Skin of body (tissue), 2 donors: ENCODE measurements around the gene SFMBT2. TPM values are rescaled to one million over a fixed set of nuclear protein-coding genes. Genes with fewer than 3 reads are reported as not detected.
"Not testable (repeated sequence)": the region's sequence is repeated elsewhere in the genome, so short reads cannot be mapped to it uniquely, and the experiment has no call there.

Experiments
- DNase-seq: peaks from one replicate; lab custom pipeline; 2025; lab: John Stamatoyannopoulos, UW
- total RNA-seq: library from RNA; depleted of rRNA; stranded (reverse); fragments of >200 nt; gene quantifications from one replicate; pipeline ENCODE4 v1.2.3, GENCODE V29; 2014

The SFMBT2 gene
- total RNA-seq, 1 donor from 2014 or later = 5.8 TPM

DNA sequence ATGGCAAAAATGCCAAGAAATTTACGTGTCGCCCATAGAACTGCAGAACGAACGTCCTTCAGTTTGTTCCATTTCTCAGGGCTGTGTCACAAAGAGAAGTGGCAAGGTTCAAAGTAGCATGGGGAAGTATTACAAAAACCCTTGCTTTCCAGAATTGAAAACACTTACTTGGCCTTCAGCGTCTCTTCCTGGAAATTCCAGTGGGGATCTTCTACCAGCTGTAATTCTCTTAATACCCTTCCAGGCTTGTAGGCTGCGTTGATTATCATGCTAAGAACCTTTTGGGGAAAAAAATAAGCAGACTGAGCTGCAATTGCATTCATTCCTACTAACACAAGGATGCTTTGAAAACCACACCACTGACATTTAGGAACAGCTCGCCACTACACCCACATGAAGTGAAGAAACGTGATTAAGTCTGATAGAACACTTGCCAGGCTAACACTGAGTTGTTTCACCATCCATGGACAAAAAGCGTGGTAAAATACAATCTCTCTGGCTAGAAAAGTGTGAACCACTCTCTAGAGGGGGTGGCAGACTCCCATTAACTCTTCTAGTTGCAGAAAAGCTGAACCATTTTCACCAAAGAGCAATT, 222.3 kb downstream of the SFMBT2 start:
- DNase-seq = no peak

- DNase-seq = no peak
Observed at GRCh38 chr10:7186387-7187018, 224.3 kb downstream of the SFMBT2 start.

GRCh38 chr10:7185367-7185690, 225.5 kb downstream of the SFMBT2 start:
- no peak for DNase-seq

DNA sequence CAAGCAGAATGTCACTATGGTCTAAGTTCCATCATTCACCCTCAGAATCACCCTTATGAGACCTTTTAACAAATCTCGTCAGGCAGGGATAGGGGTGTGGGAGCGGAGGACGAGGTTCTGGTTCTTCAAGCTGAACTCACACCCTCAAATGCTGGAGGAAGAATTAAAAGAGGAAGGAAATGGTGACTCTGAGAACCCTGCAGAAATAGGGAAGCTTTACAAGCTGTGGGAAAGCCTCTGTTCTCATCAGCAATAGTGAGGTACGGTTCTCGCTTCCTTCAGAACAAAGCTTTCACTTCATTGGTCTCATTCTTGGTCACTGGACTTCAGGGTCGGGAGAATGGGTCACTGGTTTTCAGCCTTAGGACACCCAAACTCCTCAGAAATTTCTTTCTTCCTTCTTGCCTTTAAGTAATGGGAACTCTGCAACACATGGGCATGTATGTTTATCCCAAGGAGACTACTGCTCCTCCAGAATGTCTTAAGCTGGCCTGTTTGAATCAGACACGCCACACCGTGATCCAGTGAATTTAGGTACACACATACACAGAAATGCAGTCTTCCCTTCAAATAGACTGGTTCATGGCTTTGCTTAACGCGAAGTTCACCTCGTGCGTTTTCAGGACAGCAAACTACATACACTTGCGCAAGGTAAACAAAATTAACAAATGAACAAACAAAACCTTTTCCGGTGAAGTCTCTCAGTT, 226.0 kb downstream of the SFMBT2 start:
- DNase-seq = no peak

- not testable (repeated sequence) for DNase-seq
Observed at GRCh38 chr10:7184116-7184515, 226.7 kb downstream of the SFMBT2 start.

GRCh38 chr10:7182327-7182726, 228.5 kb downstream of the SFMBT2 start:
- not testable (repeated sequence) for DNase-seq

DNA sequence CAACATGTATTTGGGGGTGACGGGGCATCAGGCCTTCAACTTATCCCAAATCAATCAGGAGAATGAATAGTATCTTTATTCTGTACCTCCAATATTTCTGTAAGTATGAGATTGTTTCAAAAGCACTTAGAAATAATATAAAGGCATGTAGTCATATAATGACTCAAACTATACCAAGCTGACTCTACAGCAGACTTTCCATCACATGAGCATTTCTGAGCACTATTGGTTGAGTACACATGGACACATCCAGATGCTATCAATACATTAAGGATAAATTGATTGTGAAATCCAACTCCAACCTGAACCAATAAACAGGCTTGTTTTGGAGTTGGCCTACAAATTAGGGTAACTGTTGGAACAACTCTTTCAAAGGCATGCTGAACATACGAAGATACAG, 229.4 kb downstream of the SFMBT2 start:
- no peak for DNase-seq

GRCh38 chr10:7179536-7179935, 231.3 kb downstream of the SFMBT2 start:
- DNase-seq = no peak

- DNase-seq = no peak
Observed at GRCh38 chr10:7173948-7174347, 236.9 kb downstream of the SFMBT2 start.

DNA sequence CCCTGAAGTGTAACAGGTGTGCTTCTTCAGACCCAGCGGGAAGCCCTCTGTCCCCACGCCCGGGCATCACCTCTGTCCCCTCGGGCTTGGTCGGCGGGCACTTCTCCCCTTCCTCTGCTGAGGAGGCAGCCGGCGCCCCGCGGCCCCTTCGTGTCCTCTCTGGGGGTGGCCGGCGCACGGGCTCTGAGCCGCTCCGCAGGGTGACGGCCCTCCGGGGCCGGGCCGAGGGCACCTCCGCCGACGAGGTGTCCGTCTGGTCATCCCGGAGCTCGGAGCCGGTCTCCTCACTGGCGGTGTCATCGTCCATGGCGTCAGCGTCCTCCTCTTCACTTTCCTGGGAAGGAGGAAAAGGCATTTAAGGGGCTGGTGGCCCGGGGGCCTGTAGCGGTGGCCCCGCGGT, 239.0 kb downstream of the SFMBT2 start:
- DNase-seq = no peak

DNA sequence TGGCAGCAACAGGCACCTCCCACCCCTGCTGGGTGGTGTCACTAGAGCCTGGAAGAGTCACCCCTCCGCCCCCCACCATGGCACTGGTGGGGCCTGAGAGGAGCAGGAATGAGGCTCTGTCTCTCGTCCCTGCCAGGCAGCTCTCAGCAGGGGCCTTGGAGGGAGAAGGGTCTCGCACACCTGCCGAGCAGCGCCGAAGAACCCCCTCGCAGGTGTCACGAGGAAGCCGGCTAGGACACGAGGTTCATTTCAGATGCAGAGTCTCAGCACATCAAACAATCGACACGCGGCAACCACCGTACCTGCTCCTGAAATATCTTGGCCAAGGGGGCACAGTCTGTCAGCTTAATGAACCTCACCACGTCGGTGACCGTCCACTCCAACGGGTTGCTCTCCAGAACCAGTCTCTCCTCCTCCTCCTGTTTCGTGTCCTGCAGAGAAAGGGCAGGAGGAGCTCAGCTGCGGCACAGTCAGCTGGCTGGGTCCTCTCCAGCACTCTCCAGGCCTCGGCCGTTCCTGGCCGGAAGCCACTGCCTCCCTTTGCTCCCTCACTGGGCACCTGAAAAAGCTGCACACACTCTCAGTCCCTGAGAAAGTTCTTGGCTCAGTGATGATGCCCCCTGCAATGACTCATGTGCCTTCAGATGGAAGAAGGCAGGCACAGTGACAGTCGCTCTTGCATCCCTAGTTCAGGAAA, 240.1 kb downstream of the SFMBT2 start:
- DNase-seq = no peak

GRCh38 chr10:7168414-7168813, 242.4 kb downstream of the SFMBT2 start:
- DNase-seq = no peak

- no peak for DNase-seq
Observed at GRCh38 chr10:7165500-7166177, 245.2 kb downstream of the SFMBT2 start.

GRCh38 chr10:7164955-7165354, 245.9 kb downstream of the SFMBT2 start:
- DNase-seq = no peak

GRCh38 chr10:7162331-7162730, 248.5 kb downstream of the SFMBT2 start:
- DNase-seq = no peak

DNA sequence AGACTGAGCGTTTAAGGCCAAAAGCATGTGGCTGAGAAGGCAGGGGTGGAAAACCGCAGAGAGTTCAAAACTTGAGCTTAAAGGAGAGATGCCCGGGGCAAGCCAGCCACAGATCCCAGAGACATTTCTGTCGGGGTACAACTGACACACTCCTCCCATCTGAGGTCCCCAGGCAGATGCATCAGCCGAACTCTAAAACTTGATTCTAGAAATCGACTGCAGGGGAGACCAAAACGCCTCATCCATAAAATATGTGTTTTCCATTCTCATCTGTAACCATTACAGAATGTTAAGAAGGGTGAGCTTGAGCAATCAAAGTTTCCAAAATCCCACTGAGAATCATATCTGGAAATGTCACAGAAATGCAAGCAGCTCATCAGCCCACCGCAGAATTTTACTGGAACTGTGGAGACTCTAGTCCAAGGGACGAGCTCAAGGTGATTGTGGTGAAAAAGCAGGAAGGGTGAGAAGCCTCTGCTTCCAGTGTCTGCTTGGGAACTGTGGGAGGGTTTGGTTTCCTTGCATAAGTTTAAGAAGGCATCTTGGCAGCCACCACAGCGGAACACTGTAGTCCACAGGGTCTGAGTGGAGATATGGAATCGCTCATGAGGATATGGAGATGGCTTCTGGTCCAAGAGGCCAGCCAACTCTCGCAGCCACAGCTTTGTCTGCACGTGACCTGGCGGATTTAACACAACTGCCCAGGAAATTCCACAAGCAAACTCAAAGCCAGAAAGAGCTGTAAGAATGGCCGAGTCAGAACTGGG, 249.2 kb downstream of the SFMBT2 start:
- DNase-seq = peak; percentile 15

DNA sequence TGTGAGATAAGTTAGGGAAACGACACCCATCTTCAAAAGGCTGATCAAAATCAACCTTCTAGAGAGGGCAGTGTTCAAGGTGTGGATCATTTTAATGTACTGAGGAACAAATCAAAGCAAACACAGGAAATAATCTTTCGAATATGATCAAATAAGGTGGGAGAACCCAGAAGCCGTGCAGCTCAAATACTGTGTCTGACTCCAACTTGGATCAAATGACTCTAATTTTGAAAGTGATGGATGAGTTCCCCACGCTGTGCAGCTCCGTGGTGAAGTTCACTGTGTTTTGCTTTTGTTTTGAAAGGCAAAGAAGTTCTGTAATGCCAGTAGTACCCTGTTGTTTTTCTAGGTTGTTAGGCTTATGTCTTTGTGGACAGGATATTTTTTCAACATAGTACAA, 250.9 kb downstream of the SFMBT2 start:
- no peak for DNase-seq

DNA sequence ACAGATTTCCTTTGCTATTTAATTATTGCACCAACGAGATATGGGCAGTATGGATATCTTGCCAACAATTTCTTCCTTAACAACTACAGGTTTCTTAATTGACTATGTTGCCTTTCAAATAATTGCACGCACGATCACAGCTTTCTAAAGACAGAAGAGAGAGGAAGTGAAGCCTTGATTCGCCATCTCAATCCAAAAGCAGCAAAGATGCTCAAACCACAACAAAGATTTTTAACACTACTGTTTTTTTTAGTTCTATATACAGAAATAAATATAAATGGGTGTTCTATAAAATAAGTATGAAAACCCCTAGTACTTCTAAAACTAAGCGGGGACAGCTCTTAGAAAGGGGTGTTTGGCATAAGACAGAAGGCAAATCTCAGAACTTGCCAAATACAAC, 251.3 kb downstream of the SFMBT2 start:
- DNase-seq = no peak

DNA sequence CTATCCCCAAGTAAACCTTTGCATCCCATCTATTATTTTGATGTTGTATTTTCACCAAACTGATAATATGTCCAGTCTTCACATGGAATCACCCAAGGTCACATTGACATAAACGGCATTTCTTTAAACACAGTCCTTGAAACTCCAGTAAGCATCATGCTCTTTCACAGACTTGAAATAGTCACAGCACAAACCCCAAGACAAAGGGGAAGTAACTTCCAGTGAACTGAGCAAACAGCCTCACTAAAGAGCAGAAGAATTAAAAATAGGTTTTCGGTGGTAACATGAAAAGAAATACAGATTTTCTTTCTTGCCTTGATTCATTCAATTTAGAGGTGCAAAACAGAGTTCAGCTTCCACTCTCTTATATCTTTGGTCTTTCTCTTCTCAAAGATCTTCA, 253.7 kb downstream of the SFMBT2 start:
- DNase-seq = no peak

- no peak for DNase-seq
Observed at GRCh38 chr10:7153750-7154149, 257.1 kb downstream of the SFMBT2 start.

DNA sequence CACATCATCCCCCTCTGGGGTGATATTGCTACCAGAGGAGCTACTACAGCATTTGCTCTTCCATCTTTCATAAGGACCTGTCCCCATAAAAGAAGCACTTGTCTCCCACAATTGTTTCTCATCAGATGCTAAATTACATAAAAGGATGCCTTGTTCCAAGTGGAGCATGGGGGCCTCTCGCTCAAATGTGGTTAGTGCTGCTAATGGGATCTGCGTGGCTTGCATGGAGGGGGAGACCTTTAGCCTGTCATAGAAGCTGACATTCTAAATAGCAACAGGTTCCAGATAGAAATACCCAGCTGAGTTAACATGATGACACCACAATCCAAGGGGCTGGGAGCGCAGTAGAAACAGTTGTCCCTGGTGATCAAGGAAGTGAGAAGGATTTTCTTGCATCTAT, 257.9 kb downstream of the SFMBT2 start:
- no peak for DNase-seq
